ENCODE data around the gene CRHR1. TPM values are rescaled to one million over a fixed set of nuclear protein-coding genes. Genes with fewer than 3 reads are reported as not detected.

Gene CRHR1
- total RNA-seq, 4 donors from 2014 or later: 1.5 to 24.7 (median 7.4) TPM

DNA sequence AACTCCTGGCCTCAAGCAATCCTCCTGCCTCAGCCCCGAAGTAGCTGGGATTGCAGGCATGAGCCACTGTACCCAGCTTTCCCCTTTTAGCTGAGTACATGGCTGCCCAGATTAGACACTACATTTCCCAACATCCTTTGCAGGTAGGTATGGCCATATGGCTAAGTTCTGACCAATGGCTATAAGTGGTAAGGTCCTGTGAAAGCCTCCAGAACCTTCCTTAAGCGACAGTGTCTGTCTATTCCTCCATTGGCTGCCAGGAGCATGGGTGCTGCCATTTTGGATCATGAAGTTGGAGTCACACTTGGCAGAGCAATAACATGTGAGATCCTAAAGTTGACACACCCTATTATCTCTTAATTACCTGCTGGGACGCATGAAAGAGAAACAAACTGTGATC, 24.4 kb upstream of the CRHR1 start:
- no peak for DNase-seq
- Histone ChIP-seq H3K36me3 (no peaks in the 10 kb centered on the region), H3K9me3 (no peaks in the 10 kb centered on the region), H3K4me3 (no peak overlapping the region), H3K27me3 (no peaks in the 10 kb centered on the region), H3K27ac (no peak overlapping the region), H3K4me1 (no peaks in the 10 kb centered on the region)
- intact Hi-C loops (cut with DNase I; ENCODE audit: low total_unique reads): no loop called here
- no peak for TF ChIP-seq POLR2A (IDR thresholded peaks at IDR 0.05)
- TF ChIP-seq, protein P1, sequence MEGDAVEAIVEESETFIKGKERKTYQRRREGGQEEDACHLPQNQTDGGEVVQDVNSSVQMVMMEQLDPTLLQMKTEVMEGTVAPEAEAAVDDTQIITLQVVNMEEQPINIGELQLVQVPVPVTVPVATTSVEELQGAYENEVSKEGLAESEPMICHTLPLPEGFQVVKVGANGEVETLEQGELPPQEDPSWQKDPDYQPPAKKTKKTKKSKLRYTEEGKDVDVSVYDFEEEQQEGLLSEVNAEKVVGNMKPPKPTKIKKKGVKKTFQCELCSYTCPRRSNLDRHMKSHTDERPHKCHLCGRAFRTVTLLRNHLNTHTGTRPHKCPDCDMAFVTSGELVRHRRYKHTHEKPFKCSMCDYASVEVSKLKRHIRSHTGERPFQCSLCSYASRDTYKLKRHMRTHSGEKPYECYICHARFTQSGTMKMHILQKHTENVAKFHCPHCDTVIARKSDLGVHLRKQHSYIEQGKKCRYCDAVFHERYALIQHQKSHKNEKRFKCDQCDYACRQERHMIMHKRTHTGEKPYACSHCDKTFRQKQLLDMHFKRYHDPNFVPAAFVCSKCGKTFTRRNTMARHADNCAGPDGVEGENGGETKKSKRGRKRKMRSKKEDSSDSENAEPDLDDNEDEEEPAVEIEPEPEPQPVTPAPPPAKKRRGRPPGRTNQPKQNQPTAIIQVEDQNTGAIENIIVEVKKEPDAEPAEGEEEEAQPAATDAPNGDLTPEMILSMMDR (IDR thresholded peaks at IDR 0.05): no peak

DNA sequence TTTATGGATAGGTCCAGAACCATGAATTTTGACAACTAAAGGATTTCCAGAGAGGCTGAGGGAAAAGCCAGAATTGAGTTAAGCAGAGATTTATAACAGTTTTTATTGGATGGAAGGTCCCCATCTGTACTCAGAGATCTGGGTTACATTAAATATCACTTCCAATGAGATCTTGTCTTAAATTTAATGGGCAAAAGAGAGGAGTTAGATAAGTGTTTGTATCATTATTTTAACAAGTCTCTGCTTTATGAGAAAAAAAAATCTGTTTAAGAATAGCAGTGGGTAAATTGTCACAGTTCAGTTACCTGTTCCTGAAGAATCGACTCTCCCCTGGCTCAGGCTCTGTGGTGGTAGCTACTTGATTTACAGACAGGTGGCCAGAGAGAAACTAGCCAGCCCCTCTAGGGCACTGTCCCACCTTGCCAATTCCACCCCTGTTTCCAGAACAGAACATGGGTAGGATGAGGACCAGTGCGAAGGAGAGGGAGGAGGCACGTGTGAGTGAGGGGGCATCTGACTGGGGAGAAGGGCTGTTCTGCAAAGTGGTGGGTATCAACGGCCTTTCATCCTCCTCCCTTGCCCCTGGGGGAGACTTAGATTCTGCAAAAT, 22.1 kb upstream of the CRHR1 start:
- H3K36me3 ChIP-seq: no peaks in the 10 kb centered on the region
- H3K4me3 ChIP-seq: no peak overlapping the region
- peaks cover 0 to 4% of the 10 kb centered on the region in 2 donors for H3K27me3 ChIP-seq
- H3K27ac ChIP-seq: no peak overlapping the region
- DNase-seq: no peak
- intact Hi-C loops (cut with DNase I; ENCODE audit: low total_unique reads): no loop called here
- TF ChIP-seq, protein P1 (IDR thresholded peaks at IDR 0.05): no peak
- TF ChIP-seq POLR2A (IDR thresholded peaks at IDR 0.05): no peak
- no peaks in the 10 kb centered on the region for H3K4me1 ChIP-seq
- no peaks in the 10 kb centered on the region for H3K9me3 ChIP-seq

DNA sequence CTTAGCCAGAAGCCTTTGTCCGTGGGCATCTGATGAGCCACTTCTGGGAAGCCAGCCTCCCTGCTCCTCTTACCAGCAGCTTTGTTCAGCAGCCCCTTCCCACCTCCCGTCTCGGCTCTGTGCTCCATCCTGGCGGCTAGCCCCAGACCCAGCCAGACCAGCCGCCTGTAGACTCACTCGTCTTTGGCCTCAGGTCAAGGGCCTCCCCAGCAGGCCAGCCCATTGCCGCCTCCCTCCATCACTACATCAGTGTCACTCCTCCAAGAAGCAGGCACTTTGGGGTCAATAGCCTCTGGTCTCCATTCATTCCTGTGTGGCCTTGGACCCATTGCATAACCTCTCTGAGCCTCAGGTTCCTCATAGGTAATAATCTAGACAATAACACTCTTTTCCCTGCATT, 20.9 kb upstream of the CRHR1 start:
- DNase-seq: no peak

DNA sequence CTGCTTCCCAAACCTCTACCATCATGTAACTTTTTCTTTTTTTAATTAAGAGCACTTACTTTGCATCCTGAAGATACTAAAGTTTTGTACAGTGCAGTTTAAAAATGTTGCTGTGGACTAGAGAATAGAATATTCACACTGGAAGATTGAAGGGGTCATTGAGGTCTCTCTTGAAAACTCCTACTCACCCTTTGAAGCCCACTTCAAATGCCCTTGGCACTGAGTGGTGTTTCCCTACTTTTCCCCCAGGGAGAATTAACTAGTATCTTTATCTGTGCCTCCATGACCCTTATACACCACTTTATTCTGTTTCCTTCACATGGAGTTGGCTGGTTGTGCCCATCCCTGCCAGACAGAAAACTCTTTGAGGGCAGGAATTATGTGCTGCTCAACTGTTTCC, 19.6 kb upstream of the CRHR1 start:
- intact Hi-C loops (cut with DNase I; ENCODE audit: low total_unique reads): no loop called here
- Histone ChIP-seq H3K27me3 (peaks cover 0 to 6% of the 10 kb centered on the region in 2 donors), H3K4me1 (no peaks in the 10 kb centered on the region), H3K36me3 (no peaks in the 10 kb centered on the region), H3K27ac (no peak overlapping the region), H3K4me3 (no peak overlapping the region), H3K9me3 (no peaks in the 10 kb centered on the region)
- TF ChIP-seq POLR2A (IDR thresholded peaks at IDR 0.05): no peak
- TF ChIP-seq, protein P1 (IDR thresholded peaks at IDR 0.05): no peak
- no peak for DNase-seq

More for the DNA sequence above, 20.9 kb upstream of the CRHR1 start:
- Histone ChIP-seq H3K27me3 (peaks cover 0 to 6% of the 10 kb centered on the region in 2 donors), H3K27ac (no peak overlapping the region), H3K36me3 (no peaks in the 10 kb centered on the region), H3K4me3 (no peak overlapping the region), H3K9me3 (no peaks in the 10 kb centered on the region), H3K4me1 (no peaks in the 10 kb centered on the region)
- intact Hi-C loops (cut with DNase I; ENCODE audit: low total_unique reads): no loop called here
- TF ChIP-seq POLR2A (IDR thresholded peaks at IDR 0.05): no peak
- TF ChIP-seq, protein P1 (IDR thresholded peaks at IDR 0.05): no peak

DNA sequence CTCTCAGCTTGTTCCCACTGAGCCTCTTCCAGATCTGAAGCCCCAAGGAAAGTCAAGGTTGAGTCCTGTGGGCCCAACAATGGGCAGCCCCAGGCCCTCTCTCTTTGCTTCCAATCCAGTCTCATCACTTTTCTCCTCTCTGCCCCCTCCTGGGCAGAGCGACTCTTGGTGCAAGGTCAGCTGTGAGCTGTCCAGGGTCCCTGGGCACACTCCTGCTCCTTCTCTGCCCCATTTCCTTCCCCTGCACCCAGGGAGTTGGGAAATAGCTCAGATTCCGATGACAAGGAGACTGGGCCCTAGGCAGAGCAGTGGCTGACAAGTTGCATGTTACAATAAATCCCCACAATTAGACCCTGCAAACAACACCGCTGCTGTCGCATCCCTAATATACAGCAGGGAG, 16.1 kb upstream of the CRHR1 start:
- DNase-seq: no peak
- intact Hi-C loops (cut with DNase I; ENCODE audit: low total_unique reads): no loop called here
- TF ChIP-seq POLR2A (IDR thresholded peaks at IDR 0.05): no peak
- TF ChIP-seq, protein P1 (IDR thresholded peaks at IDR 0.05): no peak
- Histone ChIP-seq H3K4me1 (no peaks in the 10 kb centered on the region), H3K36me3 (no peaks in the 10 kb centered on the region), H3K27ac (no peak overlapping the region), H3K27me3 (peaks cover 0 to 6% of the 10 kb centered on the region in 2 donors), H3K4me3 (no peak overlapping the region), H3K9me3 (no peaks in the 10 kb centered on the region)

Data from uterus (tissue), 4 donors.